Hematopoietic multipotent progenitor cell treated with erythropoietin and hydrocortisone succinate and interleukin-3 and kit ligand, for 6 days (in vitro differentiated cells): Measurements from ENCODE around the gene PRR5L.

Experiments
- DNase-seq: peaks from one replicate; pipeline ENCODE4 v3.0.0-alpha.2; 2015

The PRR5L gene, protein sequence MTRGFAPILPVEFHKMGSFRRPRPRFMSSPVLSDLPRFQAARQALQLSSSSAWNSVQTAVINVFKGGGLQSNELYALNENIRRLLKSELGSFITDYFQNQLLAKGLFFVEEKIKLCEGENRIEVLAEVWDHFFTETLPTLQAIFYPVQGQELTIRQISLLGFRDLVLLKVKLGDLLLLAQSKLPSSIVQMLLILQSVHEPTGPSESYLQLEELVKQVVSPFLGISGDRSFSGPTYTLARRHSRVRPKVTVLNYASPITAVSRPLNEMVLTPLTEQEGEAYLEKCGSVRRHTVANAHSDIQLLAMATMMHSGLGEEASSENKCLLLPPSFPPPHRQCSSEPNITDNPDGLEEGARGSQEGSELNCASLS

DNA sequence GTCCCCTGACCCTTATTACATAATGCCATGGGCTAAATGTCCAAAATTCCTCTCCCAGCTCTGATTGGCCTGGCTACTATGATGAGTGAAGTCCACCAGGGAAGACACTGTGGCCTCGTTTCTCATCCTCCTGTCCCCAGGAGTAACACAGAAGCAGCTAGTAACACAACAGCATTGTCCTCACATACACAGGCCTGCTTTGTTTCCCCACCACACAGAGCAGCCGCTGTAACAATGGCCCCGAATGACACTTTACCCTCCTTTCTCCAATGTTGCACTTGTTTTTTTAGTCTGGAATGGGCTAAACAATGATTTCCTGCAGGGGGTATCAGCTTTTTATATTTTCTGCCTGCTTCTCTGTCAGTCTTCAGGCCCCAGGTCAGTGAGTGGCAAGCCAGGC, at the start of gene PRR5L:
PRR5L (plus strand) TSS at position 363 of the 400 bp plus-strand sequence. CDS start 104,834 bp downstream, outside the sequence.
- DNase-seq, result no peak

- no peak for DNase-seq
Measured at GRCh38 chr11:36247493-36247892, 48.6 kb upstream of the PRR5L start.

DNA sequence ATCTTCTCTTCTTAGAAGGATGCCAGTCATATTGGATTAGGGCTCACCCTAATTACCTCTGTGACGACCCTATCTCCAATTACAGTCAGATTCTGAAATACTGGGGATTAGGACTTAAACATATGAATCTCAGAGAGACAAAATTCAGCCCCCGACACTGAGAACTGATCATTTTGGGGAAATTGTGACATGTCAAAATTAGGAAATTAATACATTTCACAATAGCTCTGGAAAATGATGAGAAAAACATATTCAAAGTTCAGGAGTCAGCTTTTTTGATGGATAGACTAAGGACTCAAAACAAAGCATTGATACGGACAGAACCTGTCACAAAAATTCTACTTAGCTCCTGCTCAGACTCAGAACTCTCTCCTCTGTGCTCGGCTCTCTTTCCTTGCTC, 47.7 kb upstream of the PRR5L start:
- DNase-seq, result no peak

GRCh38 chr11:36249246-36249645, 46.8 kb upstream of the PRR5L start:
- no peak for DNase-seq

- DNase-seq, result no peak
Measured at GRCh38 chr11:36251823-36252222, 44.3 kb upstream of the PRR5L start.

DNA sequence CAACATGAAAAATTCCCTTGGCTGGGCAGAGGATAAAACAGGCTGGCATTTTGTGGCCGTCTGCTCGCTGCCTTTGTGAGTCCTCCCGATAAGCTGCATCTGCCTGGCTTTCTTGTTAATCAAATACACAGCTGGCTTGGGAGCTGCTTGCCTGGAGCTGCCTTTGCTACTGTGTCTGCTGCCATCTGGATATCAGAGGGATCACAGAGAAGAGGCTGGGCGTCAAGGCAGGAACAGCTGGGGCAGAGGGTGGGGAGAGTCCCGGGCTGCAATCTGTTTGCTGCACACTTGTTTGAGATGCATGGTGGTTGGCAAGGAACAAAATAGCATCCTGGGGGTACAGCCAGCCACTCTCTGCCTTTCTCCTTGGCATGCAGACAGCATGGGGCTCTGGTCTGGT, 42.9 kb upstream of the PRR5L start:
- peak; percentile 60 for DNase-seq

GRCh38 chr11:36254713-36255112, 41.4 kb upstream of the PRR5L start:
- no peak for DNase-seq

GRCh38 chr11:36257351-36257750, 38.7 kb upstream of the PRR5L start:
- DNase-seq, result no peak

- DNase-seq, result peak; percentile 80
Measured at GRCh38 chr11:36258730-36259360, 37.2 kb upstream of the PRR5L start.

DNA sequence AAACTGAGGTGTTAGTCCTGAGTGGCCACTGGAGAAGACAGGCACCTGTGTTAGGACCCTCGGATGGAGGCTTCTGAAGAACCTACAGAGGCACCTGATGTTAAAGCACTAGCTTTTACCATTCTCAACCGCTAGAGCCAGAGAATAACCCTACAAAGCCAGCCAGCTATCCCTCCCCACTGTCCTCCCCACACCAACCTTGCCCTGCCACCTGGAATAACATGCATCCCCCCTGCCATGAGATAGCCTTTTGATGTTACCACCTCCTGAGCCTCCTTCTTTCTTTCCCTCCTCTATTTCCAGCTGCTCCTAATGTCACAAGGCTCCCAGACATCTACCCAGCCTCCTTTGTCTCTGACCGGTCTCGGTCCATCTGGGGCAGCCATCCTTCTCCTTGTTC, 35.0 kb upstream of the PRR5L start:
- no peak for DNase-seq

DNA sequence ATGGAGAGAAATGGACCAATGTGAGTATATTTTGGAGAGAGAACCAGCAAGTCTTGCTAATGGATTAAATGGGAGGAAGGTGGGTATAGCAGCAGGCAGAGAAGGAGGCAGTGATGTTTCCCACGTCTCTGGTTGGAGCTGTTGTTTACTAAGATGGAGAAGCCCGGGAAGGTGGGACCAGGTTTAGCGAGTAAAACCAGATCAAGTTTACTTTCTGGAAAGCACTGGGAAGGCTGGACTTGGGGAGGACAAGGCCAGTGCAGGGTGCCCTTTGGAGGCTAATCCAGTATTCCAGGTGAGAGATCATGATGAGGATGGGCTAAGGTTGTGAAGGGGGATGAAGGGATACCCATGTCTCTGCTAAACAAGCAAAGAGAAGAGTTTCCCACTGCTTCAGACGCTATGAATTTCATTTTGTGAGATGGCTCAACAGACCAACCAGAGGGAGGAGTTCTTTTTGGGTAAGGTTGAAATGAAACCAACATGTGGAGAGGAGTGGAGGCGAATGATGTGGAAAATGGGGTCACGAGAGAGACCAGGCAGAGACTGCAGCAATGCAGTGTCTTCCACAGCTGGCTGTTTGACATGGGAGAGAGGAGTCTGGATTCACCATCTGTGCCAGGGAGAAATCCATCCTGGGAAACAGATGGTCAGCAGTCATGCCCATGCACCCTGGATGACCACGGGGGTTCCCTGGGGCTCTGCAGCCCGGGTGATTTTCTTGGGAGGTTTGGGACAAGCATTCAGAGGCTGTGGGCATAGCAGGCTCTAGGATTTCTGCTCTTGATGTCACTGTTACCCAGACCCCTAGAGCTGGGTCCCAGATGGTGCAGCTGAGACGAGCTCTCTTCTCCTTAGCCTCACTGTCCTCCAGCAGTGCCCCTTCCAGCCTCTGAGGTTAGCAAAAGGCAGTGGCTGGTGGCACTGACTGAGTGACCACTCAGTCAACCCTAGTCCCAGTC, 31.8 kb upstream of the PRR5L start:
- DNase-seq, result no peak

DNA sequence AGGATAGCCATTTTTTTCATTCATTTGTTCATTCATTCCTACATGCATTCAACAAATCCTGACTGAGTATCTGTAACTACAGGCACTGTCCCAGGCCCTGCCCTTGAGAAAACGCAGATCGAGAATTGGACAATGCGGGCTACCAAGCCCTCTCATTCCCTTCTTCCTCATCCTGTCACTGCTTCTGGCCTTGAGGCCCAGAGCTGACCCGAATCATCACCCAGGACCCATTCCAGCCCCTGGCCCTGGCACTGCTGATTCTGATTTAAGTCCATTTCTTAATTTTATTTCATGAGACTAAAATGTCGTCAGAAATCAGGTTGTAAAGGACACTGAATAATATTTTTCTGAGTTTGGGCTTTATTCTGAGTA, 31.1 kb upstream of the PRR5L start:
- no peak for DNase-seq

- DNase-seq, result peak; percentile 79
Measured at GRCh38 chr11:36265793-36266628, 30.1 kb upstream of the PRR5L start.

GRCh38 chr11:36266767-36267166, 29.3 kb upstream of the PRR5L start:
- no peak for DNase-seq

GRCh38 chr11:36268337-36268985, 27.6 kb upstream of the PRR5L start:
- DNase-seq, result peak; percentile 16

GRCh38 chr11:36270701-36271100, 25.4 kb upstream of the PRR5L start:
- no peak for DNase-seq

- DNase-seq, result peak; percentile 57
Measured at GRCh38 chr11:36271794-36272407, 24.2 kb upstream of the PRR5L start.

DNA sequence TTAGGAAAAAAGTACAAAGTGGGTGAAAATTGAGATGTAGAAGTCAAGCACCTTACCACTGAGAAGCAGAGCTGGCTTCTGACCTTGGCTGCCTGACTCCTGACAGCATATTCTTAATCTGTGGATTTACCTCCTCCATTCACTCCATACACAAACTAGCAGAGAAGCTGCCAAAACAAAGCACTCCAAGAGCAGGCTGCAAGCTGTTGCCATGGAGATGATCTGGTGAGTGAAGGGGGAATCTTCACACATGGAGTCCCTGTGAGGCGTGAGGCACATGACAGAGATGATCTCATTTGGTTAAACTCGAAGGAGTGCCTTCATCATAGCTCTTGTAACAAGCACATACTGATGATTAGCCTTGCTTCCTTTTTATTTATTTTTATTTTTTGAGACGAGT, 23.0 kb upstream of the PRR5L start:
- DNase-seq, result no peak

DNA sequence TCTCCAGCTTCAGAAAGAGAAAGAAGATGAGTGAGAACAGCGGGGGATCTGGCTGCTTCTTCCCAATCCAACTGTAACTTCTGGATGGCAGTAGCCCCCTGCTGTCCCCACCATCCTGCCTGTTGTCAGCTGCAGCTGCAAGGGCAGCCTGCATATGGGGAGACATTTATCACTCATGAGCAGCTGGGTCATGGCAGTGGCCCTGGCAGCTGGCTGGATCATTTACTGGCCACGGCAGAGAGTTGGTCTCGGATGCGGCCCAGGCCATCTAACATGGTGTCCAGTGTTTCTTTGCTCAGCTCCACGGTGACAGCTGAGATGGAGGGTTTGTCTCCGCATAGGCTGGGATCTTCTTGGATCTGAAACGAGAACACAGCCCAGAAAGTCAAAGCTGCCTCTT, 21.7 kb upstream of the PRR5L start:
- DNase-seq, result no peak

DNA sequence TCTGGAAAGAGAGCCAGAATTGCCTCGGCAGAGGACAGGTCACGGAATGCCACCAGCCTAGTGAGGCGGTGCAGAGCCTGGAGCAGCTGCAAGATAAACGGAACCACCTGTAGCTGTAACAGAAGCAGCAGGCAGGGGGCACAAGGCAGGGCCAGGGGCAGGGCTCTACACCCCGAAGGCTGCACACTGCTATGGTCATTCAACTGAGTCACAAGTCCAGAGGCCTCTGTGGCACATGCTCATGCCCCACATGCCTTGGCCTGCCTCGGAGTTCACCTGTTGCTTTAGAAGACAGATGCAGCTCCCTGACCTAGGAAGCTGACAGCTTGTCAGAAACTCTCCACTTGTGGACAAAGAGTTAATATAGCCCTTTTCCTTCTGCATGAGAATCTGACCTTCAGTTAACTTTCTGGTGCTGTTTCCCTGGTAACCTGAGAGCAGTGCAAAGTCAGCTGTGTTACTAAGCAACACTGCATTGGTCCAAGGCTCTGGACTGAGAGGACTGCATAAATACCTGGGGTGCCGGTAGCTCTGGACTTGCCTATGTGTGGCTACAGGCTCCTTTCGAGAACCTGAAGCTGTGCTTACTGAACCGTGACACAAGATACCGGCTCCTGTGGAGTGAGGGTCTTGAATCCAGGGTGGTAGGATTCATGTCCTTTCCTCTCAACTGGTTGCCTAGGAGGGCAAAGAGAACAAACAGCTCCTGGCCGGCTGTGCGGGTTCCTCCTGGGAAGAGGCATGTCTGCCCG, 17.4 kb upstream of the PRR5L start:
- DNase-seq, result no peak

- DNase-seq, result no peak
Measured at GRCh38 chr11:36280531-36280930, 15.6 kb upstream of the PRR5L start.
